ENCODE data around the gene NFIA. TPM values are rescaled to one million over a fixed set of nuclear protein-coding genes. Genes with fewer than 3 reads are reported as not detected.

NFIA gene
- total RNA-seq, 1 experiment from 2014 or later = 0.35 TPM

- no peak overlapping the region for H3K18ac ChIP-seq (ENCODE audit: insufficient read length, low read depth, low read length)
- no peak overlapping the region for H4K5ac ChIP-seq (ENCODE audit: insufficient read length, low read depth, low read length)
- H3K4me1 ChIP-seq (ENCODE audit: insufficient read depth, low read length) = no peaks in the 10 kb centered on the region
- no CpG with 5 or more reads among the region's 1 CpG for WGBS (ENCODE audit: extremely low coverage, insufficient read length, low lambda C conversion rate)
- 0 out of 2 replicates have a peak, but pooled peaks cover 2% of the 10 kb centered on the region for H3K27me3 Mint-ChIP-seq (ENCODE audit: low read depth)
- no peak overlapping the region for H2BK20ac ChIP-seq (ENCODE audit: low read depth, low read length, poor library complexity, severe bottlenecking)
- H3K23ac ChIP-seq (ENCODE audit: insufficient read length, low read depth, low read length) = no peak overlapping the region
- no peaks in the 10 kb centered on the region for H3K27me3 ChIP-seq (ENCODE audit: insufficient read depth, low read length)
- no peaks in the 10 kb centered on the region for H3K79me1 ChIP-seq (ENCODE audit: insufficient read depth, low read depth, low read length, poor library complexity, severe bottlenecking)
- H4K91ac ChIP-seq (ENCODE audit: insufficient read length, low read depth, low read length) = no peak overlapping the region
- no peak overlapping the region for H3K4ac ChIP-seq (ENCODE audit: low read depth, low read length)
- no peak for DNase-seq
- H3K27ac Mint-ChIP-seq = no peak overlapping the region
- H2BK120ac ChIP-seq (ENCODE audit: low read depth, low read length, poor library complexity, severe bottlenecking) = no peak overlapping the region
- H3K9ac ChIP-seq (ENCODE audit: extremely low read depth, insufficient read length, low read length) = no peak overlapping the region
- H3K9me3 Mint-ChIP-seq = no peaks in the 10 kb centered on the region
- no peak overlapping the region for H2BK12ac ChIP-seq (ENCODE audit: insufficient read length, low read depth, low read length)
- H4K8ac ChIP-seq (replicated peaks; ENCODE audit: insufficient read length, low read depth, low read length) = no peak overlapping the region
- no peak overlapping the region for H2BK15ac ChIP-seq (ENCODE audit: low read depth, low read length)
- H2AK5ac ChIP-seq (ENCODE audit: insufficient read length, low read length) = no peak overlapping the region
- no peak overlapping the region for H3K4me2 ChIP-seq (ENCODE audit: insufficient read depth, insufficient read length, low read length)
- no peak overlapping the region for H3K4me3 Mint-ChIP-seq
- no peaks in the 10 kb centered on the region for H3K4me1 Mint-ChIP-seq
- H3K36me3 Mint-ChIP-seq (ENCODE audit: insufficient read depth in 1 of 3, low read depth in 3 of 3) = no peaks in the 10 kb centered on the region
- H3K27ac ChIP-seq (ENCODE audit: insufficient read length, low read depth, low read length) = no peak overlapping the region
- H2AFZ ChIP-seq (ENCODE audit: low read length) = no peak overlapping the region
- H3K9me3 ChIP-seq (ENCODE audit: control insufficient read depth, low read depth, low read length) = no peaks in the 10 kb centered on the region
- no peaks in the 10 kb centered on the region for H3K23me2 ChIP-seq (ENCODE audit: insufficient read length, low read depth, low read length, poor library complexity, severe bottlenecking)
- no peaks in the 10 kb centered on the region for H3K79me2 ChIP-seq (ENCODE audit: insufficient read depth, low read length)
- no peaks in the 10 kb centered on the region for H4K20me1 ChIP-seq (ENCODE audit: control insufficient read depth, insufficient read depth, insufficient read length)
- no peak for TF ChIP-seq CTCF (conservative IDR thresholded peaks at IDR 0.05)
- no peak overlapping the region for H2BK5ac ChIP-seq (ENCODE audit: insufficient read length, low read length)
- H3K14ac ChIP-seq (ENCODE audit: insufficient read depth, low read length) = no peak overlapping the region
- H3K56ac ChIP-seq (ENCODE audit: insufficient read length, low read depth, low read length) = no peak overlapping the region
- H3T11ph ChIP-seq (ENCODE audit: low read length) = no peak overlapping the region
These were observed 330.2 kb downstream of the NFIA start for GRCh38 chr1:61412601-61413000.

Data from H9 (cell line).